MM.1S (cell line): ENCODE data around the gene MAPKAPK3.

Experiments used
- EZH2 ChIP-seq: fragments of 300-600 bp; sonication (generic); optimal IDR thresholded peaks from 2 replicates; pipeline ENCODE3; 2017; ENCODE audit warnings: low read depth, mild to moderate bottlenecking, antibody characterized with exemption, low read length, mixed read lengths
- EZH2phosphoT487 ChIP-seq: fragments of 300-600 bp; sonication (generic); IDR thresholded peaks from 2 replicates; pipeline ENCODE4 v1.6.1; 2018; ENCODE audit warnings: antibody characterized with exemption, low read length
- TF ChIP-seq, protein P1 (sequence below): fragments of 300-600 bp; sonication (generic); IDR thresholded peaks from 2 replicates; pipeline ENCODE4 v1.5.1; 2016; ENCODE audit warnings: antibody characterized with exemption, low read length, mixed read lengths

DNA sequence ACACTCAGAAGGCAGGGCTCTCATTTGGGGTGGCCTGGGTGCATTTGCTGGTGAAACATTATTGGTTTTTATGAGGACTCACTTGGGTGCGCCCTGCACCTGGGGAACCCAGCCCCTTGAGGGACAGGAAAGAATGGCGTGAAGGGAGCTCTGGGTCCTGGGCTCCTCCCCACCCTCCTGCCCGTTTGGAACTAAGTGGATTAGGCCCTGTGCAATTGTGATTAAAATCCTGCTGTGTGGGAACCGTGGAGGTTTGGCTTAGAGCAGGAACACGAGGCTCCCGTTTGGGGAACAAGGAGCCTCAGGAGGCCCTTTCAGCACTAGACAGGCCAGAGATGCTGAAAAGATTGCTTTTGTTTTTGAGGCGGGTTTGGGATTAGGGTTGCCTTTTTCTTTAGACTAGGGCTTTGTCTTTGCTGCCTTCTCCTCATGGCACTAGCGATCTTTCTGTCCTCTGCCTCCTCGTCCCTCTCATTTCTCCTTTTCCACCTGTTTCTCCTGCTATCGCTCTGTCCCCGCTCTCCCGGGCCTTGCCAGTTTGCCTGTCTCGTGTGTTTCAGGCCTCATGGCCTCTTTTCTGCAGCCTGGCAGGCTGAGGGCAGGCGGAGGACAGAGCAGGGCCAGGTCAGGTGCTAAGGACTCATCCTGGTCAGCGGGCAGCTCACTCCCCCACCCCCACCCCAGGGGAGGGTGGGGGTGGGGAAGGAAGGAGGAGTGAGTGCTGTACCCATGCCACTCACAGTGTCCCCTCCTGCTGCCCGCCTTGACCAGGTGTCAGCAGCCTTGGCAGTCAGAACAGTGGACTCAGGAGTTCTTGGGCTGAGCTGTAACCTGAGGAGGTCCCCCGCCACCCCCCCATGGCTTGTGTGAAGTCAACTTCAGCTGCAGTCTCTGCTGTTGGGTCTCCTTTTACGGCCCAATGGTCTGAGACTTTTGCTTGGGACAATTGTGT lies 8.6 kb downstream of the MAPKAPK3 start:
- TF ChIP-seq, protein P1, sequence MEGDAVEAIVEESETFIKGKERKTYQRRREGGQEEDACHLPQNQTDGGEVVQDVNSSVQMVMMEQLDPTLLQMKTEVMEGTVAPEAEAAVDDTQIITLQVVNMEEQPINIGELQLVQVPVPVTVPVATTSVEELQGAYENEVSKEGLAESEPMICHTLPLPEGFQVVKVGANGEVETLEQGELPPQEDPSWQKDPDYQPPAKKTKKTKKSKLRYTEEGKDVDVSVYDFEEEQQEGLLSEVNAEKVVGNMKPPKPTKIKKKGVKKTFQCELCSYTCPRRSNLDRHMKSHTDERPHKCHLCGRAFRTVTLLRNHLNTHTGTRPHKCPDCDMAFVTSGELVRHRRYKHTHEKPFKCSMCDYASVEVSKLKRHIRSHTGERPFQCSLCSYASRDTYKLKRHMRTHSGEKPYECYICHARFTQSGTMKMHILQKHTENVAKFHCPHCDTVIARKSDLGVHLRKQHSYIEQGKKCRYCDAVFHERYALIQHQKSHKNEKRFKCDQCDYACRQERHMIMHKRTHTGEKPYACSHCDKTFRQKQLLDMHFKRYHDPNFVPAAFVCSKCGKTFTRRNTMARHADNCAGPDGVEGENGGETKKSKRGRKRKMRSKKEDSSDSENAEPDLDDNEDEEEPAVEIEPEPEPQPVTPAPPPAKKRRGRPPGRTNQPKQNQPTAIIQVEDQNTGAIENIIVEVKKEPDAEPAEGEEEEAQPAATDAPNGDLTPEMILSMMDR: no peak
- TF ChIP-seq EZH2: no peak
- no peak for TF ChIP-seq EZH2phosphoT487
